Progenitor cell of endocrine pancreas (in vitro differentiated cells): ENCODE results near the gene ADARB1. TPM values are rescaled to one million over a fixed set of nuclear protein-coding genes. Genes with fewer than 3 reads are reported as not detected.
A peak's percentile ranks its signal among the peaks of the same experiment; 100 is the strongest.

ENCODE experiments used
- DNase-seq: peaks from one replicate; pipeline ENCODE4 v3.0.0; 2021; ENCODE audit warnings: low spot score; ENCODE audit not compliant: unreplicated experiment
- H3K27ac Mint-ChIP-seq: 2 replicates; pipeline ENCODE4 v1.8.0; 2021; ENCODE audit warnings: mild to moderate bottlenecking, moderate library complexity, mixed read lengths
- H3K27me3 Mint-ChIP-seq: 2 replicates; pipeline ENCODE4 v1.8.0; 2021; ENCODE audit warnings: mixed read lengths
- H3K36me3 Mint-ChIP-seq: 2 replicates; pipeline ENCODE4 v1.8.0; 2022; ENCODE audit warnings: mixed read lengths; ENCODE audit not compliant: insufficient read depth
- H3K4me1 Mint-ChIP-seq: 2 replicates; pipeline ENCODE4 v1.8.0; 2021; ENCODE audit warnings: low read depth, mixed read lengths
- H3K4me3 Mint-ChIP-seq: 2 replicates; pipeline ENCODE4 v1.8.0; 2021; ENCODE audit warnings: low read depth, mild to moderate bottlenecking, moderate library complexity, mixed read lengths
- H3K9me3 Mint-ChIP-seq: 2 replicates; pipeline ENCODE4 v1.8.0; 2021; ENCODE audit warnings: low read depth, mixed read lengths
- CTCF ChIP-seq: fragments of 200-600 bp; sonication (generic); IDR thresholded peaks from one replicate; pipeline ENCODE4 v1.5.0; 2021; ENCODE audit warnings: antibody characterized with exemption, mild to moderate bottlenecking; ENCODE audit not compliant: unreplicated experiment
- total RNA-seq: library from RNA; stranded (reverse); gene quantifications from 2 replicates; pipeline ENCODE4 v1.2.1, GENCODE V29; 2021

Gene ADARB1
- total RNA-seq, 1 donor from 2014 or later, result 19.1 TPM

- Mint-ChIP-seq H3K36me3 (no peaks in the 10 kb centered on the region), H3K9me3 (no peaks in the 10 kb centered on the region), H3K27me3 (no peaks in the 10 kb centered on the region), H3K4me1 (peaks cover 4% of the 10 kb centered on the region), H3K4me3 (no peak overlapping the region), H3K27ac (no peak overlapping the region)
- TF ChIP-seq CTCF, result no peak
- DNase-seq, result no peak
Observed at GRCh38 chr21:45148316-45148990, 74.1 kb downstream of the ADARB1 start.

- H3K36me3 Mint-ChIP-seq, result no peaks in the 10 kb centered on the region
- H3K27me3 Mint-ChIP-seq, result no peaks in the 10 kb centered on the region
- no peak overlapping the region for H3K4me3 Mint-ChIP-seq
- no peak overlapping the region for H3K27ac Mint-ChIP-seq
- H3K9me3 Mint-ChIP-seq, result no peaks in the 10 kb centered on the region
- no peak for TF ChIP-seq CTCF
- H3K4me1 Mint-ChIP-seq, result peaks cover 4% of the 10 kb centered on the region
- no peak for DNase-seq
Observed at GRCh38 chr21:45149021-45149420, 74.6 kb downstream of the ADARB1 start.

GRCh38 chr21:45150638-45151131 lies 76.3 kb downstream of the ADARB1 start:
- H3K27ac Mint-ChIP-seq, result no peak overlapping the region
- H3K4me3 Mint-ChIP-seq, result no peak overlapping the region

GRCh38 chr21:45151445-45152160 lies 77.2 kb downstream of the ADARB1 start:
- peaks cover 4% of the 10 kb centered on the region for H3K4me1 Mint-ChIP-seq
- no peak for DNase-seq
- H3K27me3 Mint-ChIP-seq, result no peaks in the 10 kb centered on the region
- no peak overlapping the region for H3K27ac Mint-ChIP-seq
- no peak overlapping the region for H3K4me3 Mint-ChIP-seq
- no peak for TF ChIP-seq CTCF
- no peaks in the 10 kb centered on the region for H3K9me3 Mint-ChIP-seq
- H3K36me3 Mint-ChIP-seq, result no peaks in the 10 kb centered on the region

More at GRCh38 chr21:45150638-45151131, 76.3 kb downstream of the ADARB1 start:
- no peaks in the 10 kb centered on the region for H3K36me3 Mint-ChIP-seq
- H3K4me1 Mint-ChIP-seq, result peaks cover 4% of the 10 kb centered on the region
- no peaks in the 10 kb centered on the region for H3K9me3 Mint-ChIP-seq
- no peak for TF ChIP-seq CTCF
- H3K27me3 Mint-ChIP-seq, result no peaks in the 10 kb centered on the region
- DNase-seq, result no peak

GRCh38 chr21:45152265-45152746 lies 77.9 kb downstream of the ADARB1 start:
- Mint-ChIP-seq H3K4me1 (peaks cover 4% of the 10 kb centered on the region), H3K27ac (no peak overlapping the region), H3K4me3 (no peak overlapping the region), H3K36me3 (no peaks in the 10 kb centered on the region), H3K9me3 (no peaks in the 10 kb centered on the region), H3K27me3 (no peaks in the 10 kb centered on the region)
- TF ChIP-seq CTCF, result peak; percentile 23
- no peak for DNase-seq
